HEK293T (cell line): ENCODE results near the gene LRRC8B.

Experiments used
- BHLHE40 ChIP-seq: fragments of 450-650 bp; IDR thresholded peaks from 2 replicates; pipeline ENCODE4 v1.6.1; 2016; ENCODE audit warnings: mild to moderate bottlenecking, moderate library complexity, borderline replicate concordance
- CTBP1 ChIP-seq: fragments of 450-650 bp; IDR thresholded peaks from 2 replicates; pipeline ENCODE4 v1.6.1; 2016; ENCODE audit warnings: borderline replicate concordance
- ELF4 ChIP-seq: fragments of 450-650 bp; IDR thresholded peaks from 2 replicates; pipeline ENCODE4 v1.6.1; 2017; ENCODE audit warnings: antibody characterized with exemption
- FOXA1 ChIP-seq: fragments of 450-650 bp; IDR thresholded peaks from 2 replicates; pipeline ENCODE4 v1.6.1; 2016; ENCODE audit warnings: mild to moderate bottlenecking
- FOXM1 ChIP-seq: fragments of 450-650 bp; IDR thresholded peaks from 2 replicates; pipeline ENCODE4 v1.6.1; 2017; ENCODE audit warnings: mild to moderate bottlenecking, borderline replicate concordance
- HDGF ChIP-seq: fragments of 450-650 bp; IDR thresholded peaks from 2 replicates; pipeline ENCODE4 v1.6.1; 2017; ENCODE audit warnings: antibody characterized with exemption, borderline replicate concordance
- L3MBTL2 ChIP-seq: fragments of 450-650 bp; conservative IDR thresholded peaks from 2 replicates; pipeline ENCODE4 v1.6.1; 2016; ENCODE audit warnings: mild to moderate bottlenecking
- LEF1 ChIP-seq: fragments of 450-650 bp; IDR thresholded peaks from 2 replicates; pipeline ENCODE4 v1.6.1; 2017; ENCODE audit warnings: mild to moderate bottlenecking, borderline replicate concordance
- NFRKB ChIP-seq: fragments of 450-650 bp; IDR thresholded peaks from 2 replicates; pipeline ENCODE4 v1.6.1; 2016; ENCODE audit warnings: mild to moderate bottlenecking, moderate library complexity
- SP1 ChIP-seq: fragments of 450-650 bp; IDR thresholded peaks from 2 replicates; pipeline ENCODE4 v1.6.1; 2017
- SUZ12 ChIP-seq: fragments of 450-650 bp; IDR thresholded peaks from 2 replicates; pipeline ENCODE4 v1.6.1; 2016; ENCODE audit warnings: mild to moderate bottlenecking
- TARDBP ChIP-seq: fragments of 450-650 bp; IDR thresholded peaks from 2 replicates; pipeline ENCODE4 v1.6.1; 2016
- ZNF384 ChIP-seq: fragments of 450-650 bp; IDR thresholded peaks from 2 replicates; pipeline ENCODE4 v1.6.1; 2016
- TF ChIP-seq, protein P1 (sequence below): fragments of 450-650 bp; IDR thresholded peaks from 2 replicates; pipeline ENCODE4 v1.6.1; 2016

DNA sequence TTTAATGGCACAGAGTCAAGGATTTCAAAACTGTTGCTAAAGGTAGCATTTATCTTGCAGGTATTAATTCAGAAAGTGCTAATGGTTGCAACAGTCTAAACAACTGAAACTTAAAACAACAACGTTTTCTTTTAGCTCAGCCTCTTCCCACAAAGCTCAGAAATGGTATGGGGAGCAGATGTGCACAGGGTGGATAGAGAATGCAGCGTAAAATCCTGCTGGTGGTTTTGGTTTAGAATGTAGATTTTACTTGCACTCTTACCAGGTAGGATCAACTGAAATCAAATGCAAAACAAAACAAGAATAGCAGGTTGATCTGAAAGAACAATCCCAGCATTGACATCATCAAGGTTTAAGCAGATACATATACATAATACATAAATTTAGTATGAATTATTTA lies 104.5 kb downstream of the LRRC8B start:
- TF ChIP-seq ZNF384 (no peak), FOXA1 (no peak), SUZ12 (no peak), L3MBTL2 (no peak), FOXM1 (no peak), TARDBP (no peak), SP1 (no peak), NFRKB (no peak), ELF4 (no peak), BHLHE40 (no peak), LEF1 (no peak), HDGF (no peak), CTBP1 (no peak)
- TF ChIP-seq, protein P1, sequence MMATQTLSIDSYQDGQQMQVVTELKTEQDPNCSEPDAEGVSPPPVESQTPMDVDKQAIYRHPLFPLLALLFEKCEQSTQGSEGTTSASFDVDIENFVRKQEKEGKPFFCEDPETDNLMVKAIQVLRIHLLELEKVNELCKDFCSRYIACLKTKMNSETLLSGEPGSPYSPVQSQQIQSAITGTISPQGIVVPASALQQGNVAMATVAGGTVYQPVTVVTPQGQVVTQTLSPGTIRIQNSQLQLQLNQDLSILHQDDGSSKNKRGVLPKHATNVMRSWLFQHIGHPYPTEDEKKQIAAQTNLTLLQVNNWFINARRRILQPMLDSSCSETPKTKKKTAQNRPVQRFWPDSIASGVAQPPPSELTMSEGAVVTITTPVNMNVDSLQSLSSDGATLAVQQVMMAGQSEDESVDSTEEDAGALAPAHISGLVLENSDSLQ: no peak
